ENCODE data around the gene ACADVL. TPM values are rescaled to one million over a fixed set of nuclear protein-coding genes. Genes with fewer than 3 reads are reported as not detected.

The ACADVL gene
- total RNA-seq, 4 donors from 2014 or later: 877 to 3,047 (median 1,981) TPM

- in situ Hi-C loops (cut with MboI; ENCODE audit: low pct_ligation_motif_present in 1 of 4, low pct_unique_long_range_greater_than_20kb in 1 of 4, low sequenced_read_pairs in 3 of 4) (no loop called here), intact Hi-C loops (cut with DNase I; ENCODE audit: low total_unique reads) (no loop called here)
- H3K4me3 ChIP-seq: no peak overlapping the region
- no peaks in the 10 kb centered on the region for H3K9me3 ChIP-seq
- DNase-seq: no peak
- 89 to 100% methylated on average over 1 to 8 of the region's 8 CpGs for WGBS, 2 donors (ENCODE audit: low coverage in 1 of 2)
- H3K27ac ChIP-seq: peak overlapping the region in 3 of 4 donors; percentile 92 to 96 (median 95)
- peak in 1 of 3 donors; percentile 73 for TF ChIP-seq POLR2AphosphoS5 (IDR thresholded peaks at IDR 0.05)
- TF ChIP-seq EP300 (IDR thresholded peaks at IDR 0.05; ENCODE audit: low read depth): no peak
- TF ChIP-seq POLR2A (IDR thresholded peaks at IDR 0.05): peak; percentile 30
- H3K4me1 ChIP-seq: peaks cover 5 to 49% (median 30%) of the 10 kb centered on the region in 4 donors
- H3K27me3 ChIP-seq: peaks cover 13% of the 10 kb centered on the region
- H3K36me3 ChIP-seq: peaks cover 0 to 10% (median 0%) of the 10 kb centered on the region in 4 donors
Observed at GRCh38 chr17:7256766-7257456, 37.2 kb downstream of the ACADVL start.

DNA sequence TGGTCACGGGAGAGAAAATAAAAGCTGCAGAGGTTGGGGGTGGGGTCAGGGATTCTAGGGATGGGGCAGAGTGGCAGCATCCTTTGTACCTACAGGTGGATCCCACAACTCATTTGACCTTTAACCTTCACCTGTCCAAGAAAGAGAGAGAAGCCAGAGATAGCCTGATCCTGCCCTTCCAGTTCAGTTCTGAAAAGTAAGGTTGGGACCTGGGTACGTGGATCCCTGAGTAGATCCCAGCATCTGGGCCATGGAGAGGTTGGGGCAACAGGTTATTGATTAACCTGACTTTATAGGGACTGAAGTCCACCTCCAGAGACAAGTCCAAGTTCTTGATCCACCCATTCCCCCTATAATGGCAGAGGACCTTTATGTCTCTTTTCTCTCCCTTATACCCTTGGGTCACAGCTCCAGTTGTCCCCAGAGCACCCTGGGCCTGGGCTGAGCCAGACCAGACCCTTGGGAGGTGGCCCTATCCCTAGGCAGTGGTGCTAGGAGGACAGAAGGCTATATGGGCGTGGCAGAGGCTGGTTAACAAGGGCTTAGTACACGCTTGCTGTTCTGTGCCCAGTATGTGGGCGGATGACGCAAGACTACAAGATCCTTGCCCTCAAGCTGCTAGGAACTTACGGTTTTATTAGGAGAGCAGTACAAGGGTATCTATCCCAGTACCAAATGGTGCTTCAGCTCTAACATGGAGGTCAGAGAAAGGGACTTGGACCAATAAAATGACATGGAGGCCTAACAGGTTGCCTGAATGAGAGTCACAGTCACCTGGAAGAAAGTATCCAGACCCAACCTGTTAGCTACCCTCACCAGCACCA lies 39.2 kb downstream of the ACADVL start:
- Histone ChIP-seq H3K27me3 (peaks cover 32% of the 10 kb centered on the region), H3K9me3 (no peaks in the 10 kb centered on the region), H3K4me1 (peaks cover 0 to 59% (median 31%) of the 10 kb centered on the region in 4 donors), H3K4me3 (peak overlapping the region in 1 of 4 donors; percentile 60), H3K36me3 (peaks cover 0 to 10% (median 0%) of the 10 kb centered on the region in 4 donors), H3K27ac (peak overlapping the region; percentile 88 to 96 (median 94))
- peak; percentile 84 for TF ChIP-seq POLR2A (IDR thresholded peaks at IDR 0.05)
- TF ChIP-seq, protein P1, sequence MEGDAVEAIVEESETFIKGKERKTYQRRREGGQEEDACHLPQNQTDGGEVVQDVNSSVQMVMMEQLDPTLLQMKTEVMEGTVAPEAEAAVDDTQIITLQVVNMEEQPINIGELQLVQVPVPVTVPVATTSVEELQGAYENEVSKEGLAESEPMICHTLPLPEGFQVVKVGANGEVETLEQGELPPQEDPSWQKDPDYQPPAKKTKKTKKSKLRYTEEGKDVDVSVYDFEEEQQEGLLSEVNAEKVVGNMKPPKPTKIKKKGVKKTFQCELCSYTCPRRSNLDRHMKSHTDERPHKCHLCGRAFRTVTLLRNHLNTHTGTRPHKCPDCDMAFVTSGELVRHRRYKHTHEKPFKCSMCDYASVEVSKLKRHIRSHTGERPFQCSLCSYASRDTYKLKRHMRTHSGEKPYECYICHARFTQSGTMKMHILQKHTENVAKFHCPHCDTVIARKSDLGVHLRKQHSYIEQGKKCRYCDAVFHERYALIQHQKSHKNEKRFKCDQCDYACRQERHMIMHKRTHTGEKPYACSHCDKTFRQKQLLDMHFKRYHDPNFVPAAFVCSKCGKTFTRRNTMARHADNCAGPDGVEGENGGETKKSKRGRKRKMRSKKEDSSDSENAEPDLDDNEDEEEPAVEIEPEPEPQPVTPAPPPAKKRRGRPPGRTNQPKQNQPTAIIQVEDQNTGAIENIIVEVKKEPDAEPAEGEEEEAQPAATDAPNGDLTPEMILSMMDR (IDR thresholded peaks at IDR 0.05): no peak
- peak; percentile 65 for TF ChIP-seq EP300 (IDR thresholded peaks at IDR 0.05; ENCODE audit: low read depth)
- peak; percentile 83 to 96 (median 90) for TF ChIP-seq POLR2AphosphoS5 (IDR thresholded peaks at IDR 0.05)
- 47 to 73% methylated on average over 2 to 7 of the region's 7 CpGs for WGBS, 2 donors (ENCODE audit: low coverage in 1 of 2)
- in situ Hi-C loops (cut with MboI; ENCODE audit: low pct_ligation_motif_present in 1 of 4, low pct_unique_long_range_greater_than_20kb in 1 of 4, low sequenced_read_pairs in 3 of 4): no loop called here
- intact Hi-C loops (cut with DNase I; ENCODE audit: low total_unique reads): no loop called here
- DNase-seq: peak; percentile 85

DNA sequence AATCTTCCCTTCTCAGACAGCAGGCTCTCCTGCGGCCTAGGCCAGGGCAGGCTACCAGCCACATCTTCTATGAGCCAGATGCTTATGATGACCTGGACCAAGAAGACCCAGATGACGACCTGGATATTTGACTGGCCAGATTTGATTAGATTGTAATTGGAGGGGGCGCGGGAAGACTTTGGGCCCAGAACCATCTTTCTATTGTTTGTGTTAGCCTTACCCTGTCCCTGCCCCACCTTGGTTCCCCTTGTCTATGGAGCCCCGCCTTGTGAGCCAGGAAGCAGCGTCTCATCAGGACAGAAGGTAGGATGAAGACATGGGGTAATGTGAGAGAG lies 39.8 kb downstream of the ACADVL start:
- Histone ChIP-seq H3K4me1 (peaks cover 0 to 60% (median 34%) of the 10 kb centered on the region in 4 donors), H3K36me3 (peaks cover 0 to 10% (median 0%) of the 10 kb centered on the region in 4 donors), H3K27me3 (peaks cover 37% of the 10 kb centered on the region), H3K4me3 (peak overlapping the region in 3 of 4 donors; percentile 46 to 72 (median 60)), H3K9me3 (no peaks in the 10 kb centered on the region), H3K27ac (peak overlapping the region; percentile 88 to 96 (median 94))
- in situ Hi-C loops (cut with MboI; ENCODE audit: low pct_ligation_motif_present in 1 of 4, low pct_unique_long_range_greater_than_20kb in 1 of 4, low sequenced_read_pairs in 3 of 4): no loop called here
- WGBS, 2 donors (ENCODE audit: low coverage in 1 of 2): 64% methylated on average over 6 of the region's 6 CpGs; no CpG with 5 or more reads in 1 of the 2 donors
- TF ChIP-seq EP300 (IDR thresholded peaks at IDR 0.05; ENCODE audit: low read depth) (no peak), POLR2AphosphoS5 (IDR thresholded peaks at IDR 0.05) (no peak), POLR2A (IDR thresholded peaks at IDR 0.05) (no peak)
- TF ChIP-seq, protein P1 (IDR thresholded peaks at IDR 0.05): no peak
- peak; percentile 42 for DNase-seq
- intact Hi-C loops (cut with DNase I; ENCODE audit: low total_unique reads): no loop called here

GRCh38 chr17:7260151-7260550 lies 40.4 kb downstream of the ACADVL start:
- DNase-seq: peak; percentile 37
- H3K27me3 ChIP-seq: peaks cover 39% of the 10 kb centered on the region
- H3K4me1 ChIP-seq: peaks cover 0 to 62% (median 36%) of the 10 kb centered on the region in 4 donors
- in situ Hi-C loops (cut with MboI; ENCODE audit: low pct_ligation_motif_present in 1 of 4, low pct_unique_long_range_greater_than_20kb in 1 of 4, low sequenced_read_pairs in 3 of 4) (no loop called here), intact Hi-C loops (cut with DNase I; ENCODE audit: low total_unique reads) (no loop called here)
- TF ChIP-seq POLR2AphosphoS5 (IDR thresholded peaks at IDR 0.05): peak in 2 of 3 donors; percentile 14 to 89
- TF ChIP-seq, protein P1 (IDR thresholded peaks at IDR 0.05): no peak
- no peak for TF ChIP-seq POLR2A (IDR thresholded peaks at IDR 0.05)
- TF ChIP-seq EP300 (IDR thresholded peaks at IDR 0.05; ENCODE audit: low read depth): no peak
- peaks cover 0 to 10% (median 0%) of the 10 kb centered on the region in 4 donors for H3K36me3 ChIP-seq
- H3K4me3 ChIP-seq: peak overlapping the region in 3 of 4 donors; percentile 46 to 72 (median 60)
- no peaks in the 10 kb centered on the region for H3K9me3 ChIP-seq
- WGBS, 2 donors (ENCODE audit: low coverage in 1 of 2): 59% methylated on average over 4 of the region's 4 CpGs; no CpG with 5 or more reads in 1 of the 2 donors
- H3K27ac ChIP-seq: peak overlapping the region; percentile 88 to 96 (median 94)
